22Rv1 (cell line): ENCODE data around the gene TWIST1.

Source experiments
- CTCF ChIP-seq: fragments of 450-650 bp; IDR thresholded peaks from 2 replicates; pipeline ENCODE4 v1.5.1; 2017; ENCODE audit warnings: mild to moderate bottlenecking
- ZFX ChIP-seq: fragments of 450-650 bp; IDR thresholded peaks from 2 replicates; pipeline ENCODE4 v1.6.1; 2017; ENCODE audit warnings: antibody characterized with exemption, borderline replicate concordance

- no peak for TF ChIP-seq CTCF
- no peak for TF ChIP-seq ZFX
Measured at GRCh38 chr7:19113002-19113350, 4.5 kb downstream of the TWIST1 start.
